Epithelial cell of proximal tubule (primary cell): ENCODE measurements around the gene TJP3. TPM values are rescaled to one million over a fixed set of nuclear protein-coding genes. Genes with fewer than 3 reads are reported as not detected.

Source experiments
- DNase-seq: peaks from one replicate; pipeline ENCODE4 v3.0.0-alpha.2; 2011; ENCODE audit warnings: low read depth
- H3K4me3 ChIP-seq: 2 replicates; pipeline ENCODE4 v1.5.1; 2011; ENCODE audit warnings: low read depth, mild to moderate bottlenecking, low read length
- total RNA-seq: library from RNA; depleted of rRNA; stranded (reverse); fragments of >200 nt; gene quantifications from 2 replicates; pipeline ENCODE4 v1.2.3, GENCODE V29; 2015
- TF ChIP-seq, protein P1 (sequence below): conservative IDR thresholded peaks from 2 replicates; pipeline ENCODE4 v1.5.1; 2012; ENCODE audit warnings: low read depth, mild to moderate bottlenecking, low read length

Gene TJP3
- total RNA-seq, 1 donor from 2014 or later, result 3.8 TPM

- TF ChIP-seq, protein P1, sequence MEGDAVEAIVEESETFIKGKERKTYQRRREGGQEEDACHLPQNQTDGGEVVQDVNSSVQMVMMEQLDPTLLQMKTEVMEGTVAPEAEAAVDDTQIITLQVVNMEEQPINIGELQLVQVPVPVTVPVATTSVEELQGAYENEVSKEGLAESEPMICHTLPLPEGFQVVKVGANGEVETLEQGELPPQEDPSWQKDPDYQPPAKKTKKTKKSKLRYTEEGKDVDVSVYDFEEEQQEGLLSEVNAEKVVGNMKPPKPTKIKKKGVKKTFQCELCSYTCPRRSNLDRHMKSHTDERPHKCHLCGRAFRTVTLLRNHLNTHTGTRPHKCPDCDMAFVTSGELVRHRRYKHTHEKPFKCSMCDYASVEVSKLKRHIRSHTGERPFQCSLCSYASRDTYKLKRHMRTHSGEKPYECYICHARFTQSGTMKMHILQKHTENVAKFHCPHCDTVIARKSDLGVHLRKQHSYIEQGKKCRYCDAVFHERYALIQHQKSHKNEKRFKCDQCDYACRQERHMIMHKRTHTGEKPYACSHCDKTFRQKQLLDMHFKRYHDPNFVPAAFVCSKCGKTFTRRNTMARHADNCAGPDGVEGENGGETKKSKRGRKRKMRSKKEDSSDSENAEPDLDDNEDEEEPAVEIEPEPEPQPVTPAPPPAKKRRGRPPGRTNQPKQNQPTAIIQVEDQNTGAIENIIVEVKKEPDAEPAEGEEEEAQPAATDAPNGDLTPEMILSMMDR, result no peak
- DNase-seq, result no peak
- no peak overlapping the region for H3K4me3 ChIP-seq
These were observed 347 bp upstream of the TJP3 start for GRCh38 chr19:3707868-3708206.

DNA sequence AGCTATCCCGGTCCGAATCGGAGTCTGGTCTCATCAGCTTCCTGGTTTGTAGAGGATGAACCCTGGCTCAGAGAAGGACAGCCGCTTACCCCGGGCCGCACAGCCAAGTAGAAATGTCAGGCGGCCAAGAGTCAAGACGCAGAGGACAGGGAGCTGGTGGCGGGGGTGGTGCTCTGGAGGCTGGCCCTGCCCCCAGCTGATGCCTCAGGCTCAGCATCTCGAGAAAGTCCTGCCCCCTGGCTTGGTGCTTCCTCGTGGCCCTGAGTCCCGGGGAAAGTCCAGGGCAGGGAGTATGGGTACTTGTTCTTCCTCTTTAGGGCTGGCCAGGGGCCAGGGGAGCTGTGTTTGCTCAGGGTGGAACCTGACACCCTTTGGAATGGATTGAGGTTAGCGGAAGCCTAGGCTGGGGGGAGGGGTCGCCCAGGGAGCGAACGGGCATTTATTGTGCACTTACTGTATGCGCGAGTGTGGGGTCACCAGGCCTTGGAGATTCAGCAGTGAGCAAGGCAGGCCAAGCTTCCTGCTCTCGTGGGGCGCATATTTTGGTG lies 2.2 kb downstream of the TJP3 start:
- H3K4me3 ChIP-seq, result no peak overlapping the region
- TF ChIP-seq, protein P1, result no peak
- no peak for DNase-seq

DNA sequence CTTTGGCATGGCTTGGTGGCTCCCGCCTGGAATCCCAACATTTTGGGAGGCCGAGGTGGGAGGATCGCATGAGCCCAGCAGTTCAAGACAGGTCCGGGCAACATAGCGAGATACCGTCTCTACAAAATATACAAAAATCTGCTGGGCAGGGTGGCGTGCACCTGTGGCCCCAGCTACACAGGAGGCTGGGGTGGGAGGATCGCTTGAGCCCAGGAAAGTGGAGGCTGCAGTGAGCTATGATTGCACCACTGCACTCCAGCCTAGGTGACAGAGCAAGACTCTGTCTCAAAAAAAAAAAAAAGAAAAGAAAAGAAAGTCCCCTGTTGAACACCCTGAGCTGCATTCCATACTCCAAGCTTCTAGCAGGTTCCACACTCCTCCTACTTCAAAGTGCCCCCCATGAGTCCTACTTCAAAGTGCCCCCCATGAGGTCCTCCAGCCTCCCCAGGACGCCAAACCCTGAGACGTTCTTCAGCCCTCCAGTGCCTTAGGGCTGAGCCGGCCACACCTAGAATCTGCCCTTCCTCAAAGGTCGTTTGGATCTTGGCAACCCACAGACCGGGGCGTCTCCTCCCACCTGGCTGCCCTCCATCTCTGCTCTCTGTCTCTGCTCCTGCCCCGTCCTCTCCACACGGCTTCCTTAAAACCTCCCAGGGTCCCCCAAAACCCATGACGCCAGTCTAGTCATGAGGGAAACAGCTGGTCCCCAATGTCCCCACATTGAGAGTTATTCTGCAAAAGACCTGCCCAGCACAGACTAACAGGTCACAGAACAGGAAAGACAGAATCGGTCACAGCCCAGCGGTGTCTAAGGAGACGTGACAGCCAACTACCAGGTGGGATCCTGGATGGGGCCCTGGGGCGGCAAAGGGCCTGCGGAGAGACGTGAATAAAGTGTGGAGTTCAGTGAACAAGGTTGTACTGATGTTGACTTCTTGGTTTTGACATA lies 4.8 kb downstream of the TJP3 start:
- DNase-seq, result no peak
- H3K4me3 ChIP-seq, result no peak overlapping the region
- TF ChIP-seq, protein P1, result no peak

DNA sequence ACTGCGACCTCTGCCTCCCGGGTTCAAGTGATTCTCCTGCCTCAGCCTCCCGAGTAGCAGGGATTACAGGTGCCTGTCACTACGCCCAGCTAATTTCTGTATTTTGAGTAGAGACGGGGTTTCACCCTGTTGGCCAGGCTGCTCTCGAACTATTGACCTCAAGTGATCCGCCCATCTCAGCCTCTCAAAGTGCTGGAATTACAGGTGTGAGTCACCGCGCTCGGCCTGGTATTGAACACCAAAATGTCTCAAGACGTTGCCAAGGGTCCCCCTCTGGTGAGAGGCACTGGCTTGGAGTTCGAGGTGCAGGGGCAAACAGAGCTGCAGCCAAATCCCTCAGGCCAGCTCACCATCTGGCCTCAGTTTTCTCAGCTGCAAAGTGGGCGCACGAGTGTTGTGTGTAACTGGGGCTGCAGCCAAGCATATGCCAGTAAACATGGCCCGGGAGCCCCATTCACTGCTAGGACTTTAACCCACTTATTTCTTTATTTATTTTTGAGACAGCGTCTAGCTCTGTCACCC lies 8.0 kb downstream of the TJP3 start:
- no peak for DNase-seq
- H3K4me3 ChIP-seq, result no peak overlapping the region
- TF ChIP-seq, protein P1, result no peak

DNA sequence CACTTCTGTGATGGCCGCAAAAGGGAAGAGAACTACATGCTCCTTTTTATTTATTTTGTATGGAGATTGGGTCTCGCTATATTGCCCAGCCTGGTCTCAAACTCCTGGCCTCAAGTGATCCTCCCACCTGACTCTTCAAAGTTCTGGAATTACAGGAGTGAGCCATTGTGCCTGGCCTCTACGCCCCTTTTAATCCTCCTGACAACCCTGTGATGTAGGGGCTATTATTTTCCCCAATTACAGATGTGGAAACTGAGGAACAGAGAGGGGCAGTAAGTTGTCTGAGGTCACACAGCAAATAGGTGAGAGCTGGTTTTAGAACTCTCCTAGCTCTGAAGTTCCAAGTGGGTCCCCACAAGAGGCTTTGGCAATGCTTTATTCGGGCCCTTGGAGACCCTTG lies 11.7 kb downstream of the TJP3 start:
- TF ChIP-seq, protein P1, result no peak
- no peak for DNase-seq
- H3K4me3 ChIP-seq, result no peak overlapping the region

DNA sequence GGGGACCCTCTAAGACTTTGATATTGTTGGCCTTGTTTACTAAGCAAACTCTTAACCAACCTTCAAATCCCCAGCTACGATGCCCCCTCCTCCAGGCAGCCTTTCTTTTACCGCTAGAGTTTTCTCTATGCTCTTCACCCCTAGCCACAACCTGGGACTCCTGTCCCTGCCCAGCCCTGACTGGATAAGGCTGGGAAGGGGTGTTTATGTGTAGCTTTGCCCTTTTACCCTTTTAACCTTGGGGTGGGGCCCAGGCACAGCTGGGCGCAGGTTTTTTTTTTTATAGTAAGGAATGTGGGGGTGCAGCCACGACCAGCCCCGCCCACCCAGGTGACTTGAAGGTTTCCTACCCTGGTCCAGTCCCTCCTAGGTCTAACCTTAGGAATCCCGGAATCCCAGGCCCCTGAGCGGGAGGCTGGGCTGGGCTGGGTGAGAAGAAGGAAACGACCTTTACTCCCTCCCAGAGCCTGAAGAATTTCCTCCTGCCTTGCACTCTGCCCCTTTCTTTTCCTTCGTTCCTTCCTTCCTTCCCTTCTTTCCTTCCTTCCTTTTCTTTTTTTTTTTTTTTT lies 12.2 kb downstream of the TJP3 start:
- no peak for DNase-seq
- TF ChIP-seq, protein P1, result no peak
- no peak overlapping the region for H3K4me3 ChIP-seq
